Umbilical cord (tissue), 2 donors: ENCODE measurements around the gene MUC22. TPM values are rescaled to one million over a fixed set of nuclear protein-coding genes. Genes with fewer than 3 reads are reported as not detected.
"Not testable (repeated sequence)": the region's sequence is repeated elsewhere in the genome, so short reads cannot be mapped to it uniquely, and the experiment has no call there.

Source experiments
- DNase-seq: peaks from one replicate; pipeline ENCODE4 v3.0.0-alpha.2; 2015; ENCODE audit warnings: low spot score
- total RNA-seq: library from RNA; depleted of rRNA; stranded (reverse); fragments of >200 nt; gene quantifications from one replicate; pipeline ENCODE4 v1.2.3, GENCODE V29; 2014; ENCODE audit warnings: low replicate concordance; ENCODE audit not compliant: insufficient read depth

The MUC22 gene
- 6.5 TPM for total RNA-seq

- no peak for DNase-seq
These were observed at the start of gene MUC22 for GRCh38 chr6:31010393-31011060. Gene MUC22, plus strand, starts transcription at chr6:31010474. Its CDS starts 233 bp downstream, at chr6:31010707.

- DNase-seq: no peak
These were observed 49.2 kb upstream of the MUC22 start for GRCh38 chr6:30960907-30961673.

- no peak for DNase-seq
These were observed 47.6 kb upstream of the MUC22 start for GRCh38 chr6:30962716-30963115.

GRCh38 chr6:30963641-30964040 is 46.6 kb upstream of the MUC22 start:
- DNase-seq: no peak

GRCh38 chr6:30964075-30964474 is 46.2 kb upstream of the MUC22 start:
- DNase-seq: no peak

- DNase-seq: no peak
These were observed 45.1 kb upstream of the MUC22 start for GRCh38 chr6:30965140-30965601.

GRCh38 chr6:30966154-30966553 is 44.1 kb upstream of the MUC22 start:
- no peak for DNase-seq

- DNase-seq: not testable (repeated sequence)
These were observed 41.1 kb upstream of the MUC22 start for GRCh38 chr6:30969171-30969570.

- no peak for DNase-seq
These were observed 39.3 kb upstream of the MUC22 start for GRCh38 chr6:30970946-30971345.

GRCh38 chr6:30972816-30973215 is 37.5 kb upstream of the MUC22 start:
- DNase-seq: no peak

- DNase-seq: no peak
These were observed 35.6 kb upstream of the MUC22 start for GRCh38 chr6:30974490-30975252.

GRCh38 chr6:30979141-30979540 is 31.1 kb upstream of the MUC22 start:
- peak; percentile 86 for DNase-seq

GRCh38 chr6:30979690-30980089 is 30.6 kb upstream of the MUC22 start:
- no peak for DNase-seq

- DNase-seq: peak; percentile 80
These were observed 28.1 kb upstream of the MUC22 start for GRCh38 chr6:30981942-30982772.

- no peak for DNase-seq
These were observed 26.8 kb upstream of the MUC22 start, which contains the start of gene MUC21 for GRCh38 chr6:30983439-30983838. Gene MUC21, plus strand, starts transcription at chr6:30983718. Its CDS starts 241 bp downstream, at chr6:30983959.

GRCh38 chr6:30985490-30985889 is 24.8 kb upstream of the MUC22 start:
- DNase-seq: no peak

- no peak for DNase-seq
These were observed 23.0 kb upstream of the MUC22 start for GRCh38 chr6:30987304-30987703.

- peak; percentile 63 for DNase-seq
These were observed 22.0 kb upstream of the MUC22 start for GRCh38 chr6:30988209-30988825.

GRCh38 chr6:30990422-30991086 is 19.7 kb upstream of the MUC22 start:
- no peak for DNase-seq

GRCh38 chr6:30991891-30992290 is 18.4 kb upstream of the MUC22 start:
- no peak for DNase-seq
